ENCODE results near the gene TAAR1. TPM values are rescaled to one million over a fixed set of nuclear protein-coding genes. Genes with fewer than 3 reads are reported as not detected.

The TAAR1 gene
- polyA plus RNA-seq, 1 experiment = not detected

GRCh38 chr6:132634796-132635195 lies 24.2 kb downstream of the TAAR1 start:
- CTCF ChIA-PET = interaction anchor here (1.2 kb wide), 1 partner anchor 146 kb away, joined by 4 read pairs; no protein-coding TSS in a partner anchor
- TF ChIP-seq, protein P1, sequence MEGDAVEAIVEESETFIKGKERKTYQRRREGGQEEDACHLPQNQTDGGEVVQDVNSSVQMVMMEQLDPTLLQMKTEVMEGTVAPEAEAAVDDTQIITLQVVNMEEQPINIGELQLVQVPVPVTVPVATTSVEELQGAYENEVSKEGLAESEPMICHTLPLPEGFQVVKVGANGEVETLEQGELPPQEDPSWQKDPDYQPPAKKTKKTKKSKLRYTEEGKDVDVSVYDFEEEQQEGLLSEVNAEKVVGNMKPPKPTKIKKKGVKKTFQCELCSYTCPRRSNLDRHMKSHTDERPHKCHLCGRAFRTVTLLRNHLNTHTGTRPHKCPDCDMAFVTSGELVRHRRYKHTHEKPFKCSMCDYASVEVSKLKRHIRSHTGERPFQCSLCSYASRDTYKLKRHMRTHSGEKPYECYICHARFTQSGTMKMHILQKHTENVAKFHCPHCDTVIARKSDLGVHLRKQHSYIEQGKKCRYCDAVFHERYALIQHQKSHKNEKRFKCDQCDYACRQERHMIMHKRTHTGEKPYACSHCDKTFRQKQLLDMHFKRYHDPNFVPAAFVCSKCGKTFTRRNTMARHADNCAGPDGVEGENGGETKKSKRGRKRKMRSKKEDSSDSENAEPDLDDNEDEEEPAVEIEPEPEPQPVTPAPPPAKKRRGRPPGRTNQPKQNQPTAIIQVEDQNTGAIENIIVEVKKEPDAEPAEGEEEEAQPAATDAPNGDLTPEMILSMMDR (IDR thresholded peaks at IDR 0.05; ENCODE audit: low read depth, low read length) = no peak
- POLR2A ChIA-PET = interaction anchor here (0.6 kb wide), 1 partner anchor 106 kb away, joined by 3 read pairs; no protein-coding TSS in a partner anchor
- H3K27me3 ChIP-seq (ENCODE audit: control insufficient read depth, insufficient read depth, low read length) = peaks cover 6% of the 10 kb centered on the region
- no peak overlapping the region for H3K27ac ChIP-seq (ENCODE audit: low read depth, low read length)
- H3K4me3 ChIP-seq (ENCODE audit: low read depth, low read length) = no peak overlapping the region
- no peaks in the 10 kb centered on the region for H3K9me3 ChIP-seq (ENCODE audit: control insufficient read depth, insufficient read depth, low read length)
- DNase-seq (ENCODE audit: low read depth, low spot score) = no peak

DNA sequence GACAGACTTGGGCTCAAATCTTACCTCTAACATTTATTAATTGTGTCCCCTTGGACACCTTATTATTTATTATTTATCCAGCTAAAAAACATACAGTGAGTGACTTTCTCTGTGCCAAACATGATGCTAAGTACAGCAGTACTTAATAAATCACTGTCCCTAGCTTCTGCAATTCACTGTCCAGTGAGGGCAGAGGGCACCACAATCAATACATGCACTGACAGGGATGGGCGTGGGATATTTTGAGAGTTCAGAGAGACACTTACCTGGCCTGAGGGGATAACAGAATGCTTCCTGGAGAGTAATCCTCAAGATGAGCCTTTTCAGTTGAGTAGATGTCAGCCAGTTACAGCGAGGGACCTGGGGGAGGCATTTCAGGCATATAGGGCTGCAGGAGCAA lies 25.6 kb downstream of the TAAR1 start:
- Histone ChIP-seq H3K4me3 (ENCODE audit: low read depth, low read length) (no peak overlapping the region), H3K27ac (ENCODE audit: low read depth, low read length) (no peak overlapping the region), H3K9me3 (ENCODE audit: control insufficient read depth, insufficient read depth, low read length) (no peaks in the 10 kb centered on the region), H3K27me3 (ENCODE audit: control insufficient read depth, insufficient read depth, low read length) (peaks cover 6% of the 10 kb centered on the region)
- POLR2A ChIA-PET = no interaction called here
- CTCF ChIA-PET = no interaction called here
- TF ChIP-seq, protein P1 (IDR thresholded peaks at IDR 0.05; ENCODE audit: low read depth, low read length) = no peak
- DNase-seq (ENCODE audit: low read depth, low spot score) = no peak

DNA sequence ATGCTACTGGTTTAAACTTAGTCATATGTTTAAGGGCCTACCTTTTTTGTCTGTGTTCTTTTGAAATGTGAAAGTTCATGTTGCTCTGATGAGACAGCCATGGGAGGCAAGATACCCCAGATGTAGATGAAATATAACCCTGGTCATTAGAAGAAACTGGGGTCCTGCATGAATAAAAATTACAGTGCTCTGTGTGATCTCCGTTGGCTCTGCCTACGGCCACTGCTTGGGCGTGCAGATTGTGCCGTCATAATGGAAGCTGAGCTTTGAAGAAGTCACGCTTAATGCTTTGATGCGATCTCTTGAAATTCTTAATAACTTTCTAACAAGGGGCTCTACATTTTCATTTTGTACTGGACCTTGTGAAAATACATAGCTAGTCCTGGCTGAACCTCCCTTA lies 34.8 kb downstream of the TAAR1 start, which contains the start of gene TAAR2:
Gene TAAR2, minus strand, starts transcription at position 101 of the 400 bp plus-strand sequence. Its CDS starts 0 bp downstream, at position 101.
- POLR2A ChIA-PET = no interaction called here
- no peaks in the 10 kb centered on the region for H3K9me3 ChIP-seq (ENCODE audit: control insufficient read depth, insufficient read depth, low read length)
- H3K27ac ChIP-seq (ENCODE audit: low read depth, low read length) = no peak within 1 kb of the TSS
- CTCF ChIA-PET = interaction anchor here (0.6 kb wide), 1 partner anchor 24 kb away, joined by 6 read pairs; no protein-coding TSS in a partner anchor
- H3K4me3 ChIP-seq (ENCODE audit: low read depth, low read length) = no peak within 1 kb of the TSS
- TF ChIP-seq, protein P1 (IDR thresholded peaks at IDR 0.05; ENCODE audit: low read depth, low read length) = no peak
- no peak for DNase-seq (ENCODE audit: low read depth, low spot score)
- no peaks in the 10 kb centered on the region for H3K27me3 ChIP-seq (ENCODE audit: control insufficient read depth, insufficient read depth, low read length)

DNA sequence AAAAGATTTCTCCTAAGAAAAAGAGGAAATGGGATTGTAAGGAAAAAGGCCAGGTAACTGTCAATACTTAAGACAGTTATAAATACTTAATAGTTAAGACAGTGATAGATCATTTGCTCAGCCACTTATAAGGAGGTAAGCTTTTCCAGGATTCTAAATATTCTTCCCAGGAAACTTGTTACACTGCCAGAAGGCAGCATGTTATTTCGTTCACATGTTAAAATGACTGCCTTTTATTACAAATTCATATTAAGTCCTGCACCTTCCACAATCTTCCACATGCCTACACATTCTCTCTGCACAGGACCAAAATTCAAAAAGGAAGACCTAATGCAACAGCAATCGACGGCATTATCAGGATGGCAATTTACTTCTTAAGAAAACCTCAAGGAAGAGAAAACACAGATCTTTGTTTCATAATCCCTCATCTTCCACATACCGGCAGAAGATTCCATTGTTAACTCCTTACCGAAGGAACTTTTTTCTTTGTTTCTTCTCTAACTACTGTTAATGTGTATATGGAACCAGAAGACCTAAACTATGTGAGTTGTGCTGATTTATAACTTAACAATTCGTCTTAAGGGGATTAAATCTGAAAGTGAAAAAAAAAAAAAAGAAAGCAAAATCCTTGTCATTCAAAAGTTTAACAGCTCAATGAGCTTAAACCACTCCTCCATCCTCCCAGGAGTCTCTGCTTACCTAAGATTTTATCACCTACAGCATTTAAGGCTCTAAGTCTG lies 35.7 kb downstream of the TAAR1 start:
- ChIA-PET CTCF (interaction anchor here (0.6 kb wide), 1 partner anchor 23 kb away, joined by 6 read pairs; no protein-coding TSS in a partner anchor), POLR2A (no interaction called here)
- H3K27ac ChIP-seq (ENCODE audit: low read depth, low read length) = no peak overlapping the region
- no peak overlapping the region for H3K4me3 ChIP-seq (ENCODE audit: low read depth, low read length)
- H3K27me3 ChIP-seq (ENCODE audit: control insufficient read depth, insufficient read depth, low read length) = no peaks in the 10 kb centered on the region
- DNase-seq (ENCODE audit: low read depth, low spot score) = no peak
- TF ChIP-seq, protein P1 (IDR thresholded peaks at IDR 0.05; ENCODE audit: low read depth, low read length) = no peak
- no peaks in the 10 kb centered on the region for H3K9me3 ChIP-seq (ENCODE audit: control insufficient read depth, insufficient read depth, low read length)

- H3K4me3 ChIP-seq (ENCODE audit: low read depth, low read length) = no peak overlapping the region
- peaks cover 2% of the 10 kb centered on the region for H3K27me3 ChIP-seq (ENCODE audit: control insufficient read depth, insufficient read depth, low read length)
- no peak overlapping the region for H3K27ac ChIP-seq (ENCODE audit: low read depth, low read length)
- TF ChIP-seq, protein P1 (IDR thresholded peaks at IDR 0.05; ENCODE audit: low read depth, low read length) = no peak
- no peak for DNase-seq (ENCODE audit: low read depth, low spot score)
- CTCF ChIA-PET = no interaction called here
- POLR2A ChIA-PET = no interaction called here
- H3K9me3 ChIP-seq (ENCODE audit: control insufficient read depth, insufficient read depth, low read length) = no peaks in the 10 kb centered on the region
Measured at GRCh38 chr6:132616677-132617076, 42.3 kb downstream of the TAAR1 start.
